OCI-LY1 (cell line): ENCODE data around the gene BTBD9.

Source experiments
- EZH2 ChIP-seq: fragments of 200-600 bp; sonication (generic), shearing (Covaris generic); IDR thresholded peaks from 2 replicates; pipeline ENCODE4 v1.8.0; 2017; ENCODE audit warnings: borderline replicate concordance, mixed run types, mild to moderate bottlenecking, antibody characterized with exemption, low read length, moderate library complexity, mixed read lengths
- TF ChIP-seq, protein P1 (sequence below): fragments of 200-600 bp; sonication (generic), shearing (Covaris generic); IDR thresholded peaks from 2 replicates; pipeline ENCODE4 v1.5.1; 2017; ENCODE audit warnings: mild to moderate bottlenecking, antibody characterized with exemption, low read length, moderate library complexity, mixed read lengths

DNA sequence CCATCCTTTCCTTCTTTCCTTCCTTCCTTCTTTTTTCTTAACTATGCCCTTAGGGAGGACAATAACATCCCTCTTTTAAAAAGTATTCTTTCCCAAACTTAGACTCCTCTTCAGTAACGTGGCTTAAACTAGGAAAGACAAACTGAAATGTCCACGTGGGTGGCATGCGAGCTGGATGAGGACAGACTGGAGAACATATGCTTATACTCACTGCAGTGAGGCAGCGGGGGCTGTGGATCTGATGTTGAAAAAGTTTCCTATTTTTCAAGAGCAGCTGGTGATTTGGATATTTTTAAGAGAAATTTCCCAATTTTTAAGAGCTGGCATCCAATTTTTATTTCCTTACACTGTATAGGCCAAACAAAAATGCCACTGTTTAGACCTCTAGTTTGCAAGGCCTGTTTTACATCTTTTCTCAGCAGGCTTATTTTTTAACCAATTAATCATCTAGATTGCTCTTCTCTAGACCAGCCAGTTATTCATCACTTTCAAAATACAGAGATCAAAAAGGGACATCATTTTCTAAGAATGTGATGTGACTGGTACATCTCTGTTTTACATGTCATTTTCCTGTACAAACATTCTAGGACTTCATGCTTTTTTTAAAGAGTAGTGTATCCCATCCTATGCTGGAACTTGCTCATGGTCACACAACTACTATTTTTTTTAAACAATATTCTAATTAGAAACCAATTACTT lies 226.5 kb downstream of the BTBD9 start:
- TF ChIP-seq, protein P1, sequence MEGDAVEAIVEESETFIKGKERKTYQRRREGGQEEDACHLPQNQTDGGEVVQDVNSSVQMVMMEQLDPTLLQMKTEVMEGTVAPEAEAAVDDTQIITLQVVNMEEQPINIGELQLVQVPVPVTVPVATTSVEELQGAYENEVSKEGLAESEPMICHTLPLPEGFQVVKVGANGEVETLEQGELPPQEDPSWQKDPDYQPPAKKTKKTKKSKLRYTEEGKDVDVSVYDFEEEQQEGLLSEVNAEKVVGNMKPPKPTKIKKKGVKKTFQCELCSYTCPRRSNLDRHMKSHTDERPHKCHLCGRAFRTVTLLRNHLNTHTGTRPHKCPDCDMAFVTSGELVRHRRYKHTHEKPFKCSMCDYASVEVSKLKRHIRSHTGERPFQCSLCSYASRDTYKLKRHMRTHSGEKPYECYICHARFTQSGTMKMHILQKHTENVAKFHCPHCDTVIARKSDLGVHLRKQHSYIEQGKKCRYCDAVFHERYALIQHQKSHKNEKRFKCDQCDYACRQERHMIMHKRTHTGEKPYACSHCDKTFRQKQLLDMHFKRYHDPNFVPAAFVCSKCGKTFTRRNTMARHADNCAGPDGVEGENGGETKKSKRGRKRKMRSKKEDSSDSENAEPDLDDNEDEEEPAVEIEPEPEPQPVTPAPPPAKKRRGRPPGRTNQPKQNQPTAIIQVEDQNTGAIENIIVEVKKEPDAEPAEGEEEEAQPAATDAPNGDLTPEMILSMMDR: no peak
- TF ChIP-seq EZH2: no peak
